Ascending aorta (tissue), 2 donors: ENCODE measurements around the gene TRAF2. TPM values are rescaled to one million over a fixed set of nuclear protein-coding genes. Genes with fewer than 3 reads are reported as not detected.

Source experiments
- DNase-seq, 2 donors: peaks; one replicate each; pipeline ENCODE4 v3.0.0-alpha.2; 2019; ENCODE audit warnings: low spot score in 2 of 2
- H3K27ac ChIP-seq, 2 donors: fragments of 200-600 bp; sonication (generic); one replicate each; pipeline ENCODE4 v1.5.1; 2016 to 2017; ENCODE audit warnings: mild to moderate bottlenecking in 1 of 2
- H3K27me3 ChIP-seq: fragments of 200-600 bp; sonication (generic); one replicate; pipeline ENCODE4 v1.5.1; 2017
- H3K36me3 ChIP-seq, 2 donors: fragments of 200-600 bp; sonication (generic); one replicate each; pipeline ENCODE4 v1.5.1; 2016
- H3K4me1 ChIP-seq, 2 donors: fragments of 200-600 bp; sonication (generic); one replicate each; pipeline ENCODE4 v1.5.1; 2016 to 2017; ENCODE audit warnings: mild to moderate bottlenecking in 1 of 2
- H3K4me3 ChIP-seq, 2 donors: fragments of 200-600 bp; sonication (generic); one replicate each; pipeline ENCODE4 v1.5.1; 2016 to 2017; ENCODE audit warnings: mild to moderate bottlenecking in 1 of 2
- H3K9me3 ChIP-seq, 2 donors: fragments of 200-600 bp; sonication (generic); one replicate each; pipeline ENCODE4 v1.5.1; 2016
- intact Hi-C: fragments of 100-400 bp; cut with DNase I; formaldehyde crosslinking; loops from one replicate; pipeline ENCODE4 v1.15.1; 2023
- total RNA-seq: library from RNA; depleted of rRNA; stranded (reverse); fragments of >200 nt; gene quantifications from one replicate; pipeline ENCODE4 v1.1.0, GENCODE V29; 2016
- TF ChIP-seq, protein P1 (sequence below), 3 experiments: fragments of 200-600 bp in 2 of 3; fragments of 450-650 bp in 1 of 3; sonication (generic) in 2 of 3; IDR thresholded peaks; one replicate each; pipeline ENCODE4 v1.5.1; 2016 to 2019; ENCODE audit warnings: antibody characterized with exemption in 3 of 3, mild to moderate bottlenecking in 1 of 3, moderate library complexity in 1 of 3

The TRAF2 gene
- total RNA-seq, 1 donor from 2014 or later, result 4.4 TPM

DNA sequence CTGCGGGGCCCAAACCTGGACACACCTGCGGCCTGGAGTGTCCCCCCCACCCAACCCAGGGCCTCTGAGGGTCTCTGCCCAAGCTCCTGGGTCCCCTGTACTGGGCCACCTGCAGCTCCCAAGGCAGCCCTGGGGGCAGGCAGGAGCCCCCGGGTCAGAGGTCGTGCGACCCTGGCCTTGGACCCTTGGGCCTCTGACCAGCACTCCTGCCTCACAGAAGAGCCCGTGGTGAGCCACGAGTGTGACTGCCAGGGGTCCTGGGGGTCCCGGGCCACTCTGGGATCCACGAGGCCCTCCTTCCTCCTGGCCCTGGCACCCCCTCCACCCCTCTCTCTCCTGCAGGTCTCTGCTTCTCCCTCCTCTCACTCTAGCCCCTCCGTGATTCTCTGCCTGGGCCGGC, 86.0 kb downstream of the TRAF2 start:
- DNase-seq, result no peak
- Histone ChIP-seq H3K4me1 (no peaks in the 10 kb centered on the region), H3K9me3 (no peaks in the 10 kb centered on the region), H3K27ac (no peak overlapping the region), H3K4me3 (no peak overlapping the region), H3K27me3 (no peaks in the 10 kb centered on the region), H3K36me3 (no peaks in the 10 kb centered on the region)
- TF ChIP-seq, protein P1, sequence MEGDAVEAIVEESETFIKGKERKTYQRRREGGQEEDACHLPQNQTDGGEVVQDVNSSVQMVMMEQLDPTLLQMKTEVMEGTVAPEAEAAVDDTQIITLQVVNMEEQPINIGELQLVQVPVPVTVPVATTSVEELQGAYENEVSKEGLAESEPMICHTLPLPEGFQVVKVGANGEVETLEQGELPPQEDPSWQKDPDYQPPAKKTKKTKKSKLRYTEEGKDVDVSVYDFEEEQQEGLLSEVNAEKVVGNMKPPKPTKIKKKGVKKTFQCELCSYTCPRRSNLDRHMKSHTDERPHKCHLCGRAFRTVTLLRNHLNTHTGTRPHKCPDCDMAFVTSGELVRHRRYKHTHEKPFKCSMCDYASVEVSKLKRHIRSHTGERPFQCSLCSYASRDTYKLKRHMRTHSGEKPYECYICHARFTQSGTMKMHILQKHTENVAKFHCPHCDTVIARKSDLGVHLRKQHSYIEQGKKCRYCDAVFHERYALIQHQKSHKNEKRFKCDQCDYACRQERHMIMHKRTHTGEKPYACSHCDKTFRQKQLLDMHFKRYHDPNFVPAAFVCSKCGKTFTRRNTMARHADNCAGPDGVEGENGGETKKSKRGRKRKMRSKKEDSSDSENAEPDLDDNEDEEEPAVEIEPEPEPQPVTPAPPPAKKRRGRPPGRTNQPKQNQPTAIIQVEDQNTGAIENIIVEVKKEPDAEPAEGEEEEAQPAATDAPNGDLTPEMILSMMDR (IDR thresholded peaks at IDR 0.05), result no peak
- intact Hi-C loops, result no loop called here

- no peak overlapping the region for H3K27ac ChIP-seq
- no peak for DNase-seq
- H3K4me1 ChIP-seq, result peaks cover 3% of the 10 kb centered on the region in 2 donors
- H3K4me3 ChIP-seq, result no peak overlapping the region
- H3K9me3 ChIP-seq, result no peaks in the 10 kb centered on the region
- TF ChIP-seq, protein P1 (IDR thresholded peaks at IDR 0.05), result no peak
- intact Hi-C loops, result no loop called here
- no peaks in the 10 kb centered on the region for H3K27me3 ChIP-seq
- H3K36me3 ChIP-seq, result no peaks in the 10 kb centered on the region
Observed at GRCh38 chr9:136972743-136973142, 86.4 kb downstream of the TRAF2 start.

DNA sequence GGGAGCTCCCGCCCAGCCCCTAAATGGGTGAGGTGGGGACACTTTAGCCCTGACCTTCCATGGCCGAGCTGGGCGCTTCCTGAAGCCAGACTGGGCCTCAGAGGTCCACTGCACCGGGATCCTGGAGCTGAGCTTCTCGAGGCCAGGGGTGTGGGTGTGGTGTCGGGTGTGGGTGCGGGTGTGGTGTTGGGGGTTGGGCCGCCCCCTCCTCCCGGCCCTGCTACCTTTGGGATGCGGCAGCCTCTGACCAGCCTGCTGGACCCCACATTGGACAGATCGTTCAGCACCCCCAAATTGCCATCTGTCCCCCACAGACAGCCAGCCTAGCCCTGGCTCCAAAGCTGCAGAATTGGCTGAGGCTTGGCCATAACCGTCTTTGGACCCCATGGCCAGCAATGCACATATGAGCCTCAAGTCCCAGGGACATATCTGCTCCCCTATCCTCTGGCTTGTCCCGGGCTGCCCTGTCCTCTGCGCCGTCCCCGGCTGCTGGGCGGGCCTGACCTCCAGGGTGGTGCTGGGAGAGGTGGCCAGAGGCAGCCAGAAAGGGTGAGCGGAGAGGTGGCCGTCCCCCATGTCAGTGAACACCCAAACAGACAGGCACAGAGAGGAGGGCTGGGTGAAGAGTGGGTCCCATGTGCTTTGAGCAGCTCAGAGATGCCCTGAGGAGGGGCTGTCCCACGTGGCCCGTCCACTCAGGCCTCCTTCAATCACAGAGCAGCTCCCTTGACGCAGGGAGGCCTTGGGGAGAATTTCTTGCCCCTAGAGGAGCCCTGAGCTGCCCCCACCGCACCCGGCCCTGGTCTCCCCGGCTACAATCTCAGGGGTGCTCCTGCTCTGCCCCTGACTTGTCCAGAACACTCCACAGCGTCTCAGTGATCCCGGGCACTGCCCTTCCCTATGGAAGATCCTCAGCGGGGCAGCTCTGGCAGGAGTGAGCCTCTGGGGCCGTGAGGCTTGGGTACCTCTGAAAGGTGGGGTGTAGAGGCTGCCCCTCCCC, 87.6 kb downstream of the TRAF2 start:
- H3K4me3 ChIP-seq, result no peak overlapping the region
- H3K4me1 ChIP-seq, result peaks cover 7 to 8% of the 10 kb centered on the region in 2 donors
- intact Hi-C loops, result no loop called here
- DNase-seq, result no peak
- no peaks in the 10 kb centered on the region for H3K36me3 ChIP-seq
- H3K9me3 ChIP-seq, result no peaks in the 10 kb centered on the region
- TF ChIP-seq, protein P1 (IDR thresholded peaks at IDR 0.05), result no peak
- H3K27ac ChIP-seq, result no peak overlapping the region
- no peaks in the 10 kb centered on the region for H3K27me3 ChIP-seq

DNA sequence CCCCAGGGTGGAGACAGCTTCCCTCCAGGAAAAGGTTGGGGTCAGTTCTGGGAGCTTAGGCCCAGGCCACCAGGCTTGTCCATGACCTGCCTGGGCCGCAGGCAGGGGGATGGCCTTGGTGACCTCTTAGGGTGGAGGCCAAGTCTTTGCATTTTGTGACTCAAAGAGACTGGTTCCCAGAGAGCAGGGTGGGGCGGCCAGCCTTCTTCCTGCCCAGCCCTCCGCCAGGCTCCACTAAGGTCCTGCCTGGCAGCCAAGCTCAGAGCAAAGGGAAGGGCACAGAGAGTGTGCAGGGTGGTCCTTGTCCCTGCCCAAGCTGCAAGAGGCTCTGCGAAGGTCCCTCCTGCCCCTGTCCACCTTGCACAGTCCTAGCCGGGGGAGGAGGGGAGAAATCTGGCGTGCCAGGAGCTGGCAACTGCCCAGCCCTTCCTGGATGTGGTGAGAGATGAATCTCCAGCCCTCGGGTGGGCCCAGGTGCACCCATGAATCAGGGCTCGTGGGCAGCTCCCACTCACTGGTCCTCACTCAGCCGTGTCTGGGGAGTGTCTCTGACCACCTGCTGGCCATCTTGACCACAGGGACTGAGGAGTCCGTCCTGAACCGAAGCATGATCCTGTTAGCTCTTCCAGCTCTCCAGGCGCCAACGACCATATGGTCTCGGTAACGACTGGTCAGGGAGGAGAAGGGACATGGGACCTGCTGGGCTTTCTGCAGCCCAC, 88.7 kb downstream of the TRAF2 start:
- Histone ChIP-seq H3K27me3 (no peaks in the 10 kb centered on the region), H3K9me3 (no peaks in the 10 kb centered on the region), H3K27ac (no peak overlapping the region), H3K4me1 (peaks cover 7 to 8% of the 10 kb centered on the region in 2 donors), H3K4me3 (no peak overlapping the region), H3K36me3 (no peaks in the 10 kb centered on the region)
- intact Hi-C loops, result no loop called here
- TF ChIP-seq, protein P1 (IDR thresholded peaks at IDR 0.05), result no peak
- no peak for DNase-seq

DNA sequence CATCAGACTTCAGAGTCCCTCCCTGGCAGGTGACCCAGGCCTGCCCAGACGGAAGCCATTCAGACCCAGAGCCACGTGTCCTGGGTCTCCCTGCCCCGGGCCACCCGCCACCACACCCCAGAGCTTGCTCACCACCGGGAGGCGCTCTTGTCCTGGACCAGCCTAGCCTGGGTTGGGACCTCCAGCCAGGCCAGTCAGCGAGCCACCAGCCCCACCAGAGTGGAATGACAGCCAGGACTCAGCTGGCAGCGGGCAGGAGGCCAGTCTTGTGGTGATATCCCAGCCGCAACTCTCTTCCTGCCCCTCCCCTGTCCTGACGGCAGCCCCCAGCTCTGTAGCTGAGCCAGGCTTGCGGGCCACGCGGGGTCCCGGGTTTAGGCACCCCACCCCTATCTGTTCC, 89.3 kb downstream of the TRAF2 start:
- intact Hi-C loops, result no loop called here
- Histone ChIP-seq H3K36me3 (no peaks in the 10 kb centered on the region), H3K9me3 (no peaks in the 10 kb centered on the region), H3K4me3 (no peak overlapping the region), H3K27me3 (no peaks in the 10 kb centered on the region), H3K27ac (no peak overlapping the region), H3K4me1 (peaks cover 7 to 8% of the 10 kb centered on the region in 2 donors)
- TF ChIP-seq, protein P1 (IDR thresholded peaks at IDR 0.05), result peak in 1 of 3 experiments; percentile 7
- DNase-seq, result no peak

Other genes with a start within 250 kb of the TRAF2 start
- 443 TPM for gene EGFL7, start 223.6 kb upstream of the TRAF2 start, total RNA-seq
- gene AGPAT2, start 199.1 kb upstream of the TRAF2 start, total RNA-seq, result 129 TPM
- 86.2 TPM for gene DIPK1B, start 173.9 kb upstream of the TRAF2 start, total RNA-seq
- gene LCN10, start 143.6 kb upstream of the TRAF2 start, total RNA-seq, result 28.5 TPM
- 130 TPM for gene LCN6, start 138.0 kb upstream of the TRAF2 start, total RNA-seq
- not detected for gene LCN8, start 128.3 kb upstream of the TRAF2 start, total RNA-seq
- not detected for gene LCN15, start 122.0 kb upstream of the TRAF2 start, total RNA-seq
- 10.9 TPM for gene TMEM141, start 95.2 kb upstream of the TRAF2 start, total RNA-seq
- gene CCDC183, start 90.2 kb upstream of the TRAF2 start, total RNA-seq, result not detected
- gene RABL6, start 78.6 kb upstream of the TRAF2 start, total RNA-seq, result 70.9 TPM
- gene AJM1, start 44.0 kb upstream of the TRAF2 start, total RNA-seq, result 5.9 TPM
- gene PHPT1, start 37.1 kb upstream of the TRAF2 start, total RNA-seq, result 108 TPM
- 5.0 TPM for gene MAMDC4, start 34.2 kb upstream of the TRAF2 start, total RNA-seq
- 140 TPM for gene EDF1, start 20.2 kb upstream of the TRAF2 start, total RNA-seq
- 421 TPM for gene FBXW5, start 58.2 kb downstream of the TRAF2 start, total RNA-seq
- gene C8G, start 58.7 kb downstream of the TRAF2 start, total RNA-seq, result 8.6 TPM
- not detected for gene LCN12, start 65.8 kb downstream of the TRAF2 start, total RNA-seq
- gene PTGDS, start 91.0 kb downstream of the TRAF2 start, total RNA-seq, result 68.3 TPM
- gene LCNL1, start 96.5 kb downstream of the TRAF2 start, total RNA-seq, result not detected
- gene PAXX, start 105.9 kb downstream of the TRAF2 start, total RNA-seq, result 87.0 TPM
- 2.8 TPM for gene CLIC3, start 110.1 kb downstream of the TRAF2 start, total RNA-seq
- gene ABCA2, start 141.7 kb downstream of the TRAF2 start, total RNA-seq, result 102 TPM
- gene FUT7, start 145.6 kb downstream of the TRAF2 start, total RNA-seq, result not detected
- 579 TPM for gene NPDC1, start 159.7 kb downstream of the TRAF2 start, total RNA-seq
- gene ENTPD2, start 167.5 kb downstream of the TRAF2 start, total RNA-seq, result not detected
- 8.7 TPM for gene SAPCD2, start 184.0 kb downstream of the TRAF2 start, total RNA-seq
- gene UAP1L1, start 191.0 kb downstream of the TRAF2 start, total RNA-seq, result 17.1 TPM
- 85.3 TPM for gene MAN1B1, start 200.5 kb downstream of the TRAF2 start, total RNA-seq
- gene DPP7, start 228.2 kb downstream of the TRAF2 start, total RNA-seq, result 176 TPM